HG03457 (cell line): ENCODE results near the gene PRKAG3.
"Not testable (repeated sequence)": the region's sequence is repeated elsewhere in the genome, so short reads cannot be mapped to it uniquely, and the experiment has no call there.

ENCODE experiments used
- ATAC-seq: cut with Tn5 transposase; IDR thresholded peaks from one replicate; pipeline ENCODE4 v1.9.1; 2021; ENCODE audit warnings: moderate number of reproducible peaks; ENCODE audit not compliant: unreplicated experiment

PRKAG3 gene

DNA sequence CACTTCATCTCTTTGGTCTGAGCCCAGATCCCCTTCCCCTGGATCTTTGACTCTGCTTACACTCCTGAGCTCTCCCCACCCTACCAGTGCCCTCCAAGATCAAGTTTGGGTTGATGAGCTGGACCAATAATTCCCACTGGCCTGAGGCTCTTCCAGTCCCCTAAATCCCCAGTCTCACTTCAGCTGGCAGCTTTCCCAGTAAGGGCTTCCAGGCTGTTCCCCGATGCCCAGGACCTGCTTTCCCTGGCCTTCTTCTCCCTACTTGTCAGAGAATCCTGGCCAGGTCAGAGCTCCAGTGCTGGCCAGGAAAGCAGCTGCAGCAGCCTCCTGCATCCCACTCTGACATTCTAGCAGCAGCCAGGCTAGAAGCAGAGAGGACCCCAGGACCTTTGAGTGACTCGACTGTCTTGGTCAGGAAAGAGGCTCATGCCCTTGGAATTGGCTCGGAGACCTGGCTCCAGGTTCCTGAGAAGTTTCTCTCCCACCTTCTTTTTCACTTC is 31.5 kb upstream of the PRKAG3 start:
- no peak for ATAC-seq

- no peak for ATAC-seq
Observed at GRCh38 chr2:218861645-218862318, 30.2 kb upstream of the PRKAG3 start.

- no peak for ATAC-seq
Observed at GRCh38 chr2:218860950-218861381, 29.4 kb upstream of the PRKAG3 start.

DNA sequence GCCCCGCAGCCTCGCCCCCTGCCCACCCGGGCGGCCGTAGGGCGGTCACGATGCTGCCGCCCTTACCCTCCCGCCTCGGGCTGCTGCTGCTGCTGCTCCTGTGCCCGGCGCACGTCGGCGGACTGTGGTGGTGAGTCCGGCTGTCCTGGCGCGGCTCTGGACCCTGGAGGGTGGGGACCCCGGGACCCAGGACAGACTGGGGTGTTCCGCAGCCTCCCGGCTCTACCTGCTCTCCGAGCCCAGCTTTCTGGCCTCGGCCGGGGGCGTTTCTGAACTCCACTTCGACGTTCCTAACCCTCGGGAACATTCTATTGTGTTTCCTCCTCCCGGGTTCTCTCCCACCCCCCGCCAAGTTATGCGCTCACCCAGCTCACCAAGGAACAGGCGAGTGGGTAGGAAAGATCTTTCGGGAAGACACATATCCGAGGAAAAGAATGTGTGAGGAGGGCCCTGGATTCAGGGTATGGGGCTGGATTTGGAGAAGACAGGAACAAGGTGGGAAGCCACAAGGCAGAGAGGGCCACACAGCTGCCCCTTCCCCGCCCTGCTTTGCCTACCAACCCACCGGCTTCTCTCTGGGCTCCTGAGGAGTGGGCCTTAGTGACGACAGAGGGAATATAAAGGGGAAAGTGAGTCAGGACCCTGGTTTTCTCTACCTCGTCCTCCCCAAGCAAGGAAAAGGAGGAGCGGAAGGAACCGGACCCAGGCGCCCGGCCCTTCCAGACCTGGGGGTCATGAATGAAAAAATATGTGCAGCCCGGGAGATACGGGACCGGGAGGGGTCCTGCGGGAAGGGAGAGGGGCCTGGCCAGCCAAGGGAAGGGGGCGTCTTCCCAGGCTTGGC is 28.6 kb upstream of the PRKAG3 start:
- ATAC-seq = no peak

DNA sequence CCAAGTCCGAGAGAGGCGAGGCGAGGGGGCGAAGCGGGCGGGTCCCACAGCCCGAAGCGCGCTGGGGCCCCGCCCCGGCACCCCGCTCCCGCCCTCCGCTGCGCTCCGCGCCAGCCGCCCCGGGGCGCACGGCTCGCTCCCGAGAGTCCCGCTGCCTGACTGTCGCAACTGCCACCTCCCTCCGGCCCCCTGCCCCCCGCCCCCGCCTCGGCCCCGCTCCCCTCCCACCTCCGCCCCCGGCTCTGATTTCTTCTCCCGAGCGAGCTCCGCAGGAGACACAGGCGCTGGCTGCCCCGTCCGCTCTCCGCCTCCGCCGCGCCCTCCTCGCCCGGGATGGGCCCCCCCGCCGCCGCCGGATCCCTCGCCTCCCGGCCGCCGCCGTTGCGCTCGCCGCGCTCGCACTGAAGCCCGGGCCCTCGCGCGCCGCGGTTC is 28.0 kb upstream of the PRKAG3 start, which contains the start of gene WNT6:
TSS of gene WNT6 (plus strand) at position 250 of the 432 bp plus-strand sequence. CDS start 233 bp downstream, outside the sequence.
- ATAC-seq = no peak

GRCh38 chr2:218858671-218859555 is 27.3 kb upstream of the PRKAG3 start:
- no peak for ATAC-seq

GRCh38 chr2:218858138-218858445 is 26.5 kb upstream of the PRKAG3 start:
- no peak for ATAC-seq

DNA sequence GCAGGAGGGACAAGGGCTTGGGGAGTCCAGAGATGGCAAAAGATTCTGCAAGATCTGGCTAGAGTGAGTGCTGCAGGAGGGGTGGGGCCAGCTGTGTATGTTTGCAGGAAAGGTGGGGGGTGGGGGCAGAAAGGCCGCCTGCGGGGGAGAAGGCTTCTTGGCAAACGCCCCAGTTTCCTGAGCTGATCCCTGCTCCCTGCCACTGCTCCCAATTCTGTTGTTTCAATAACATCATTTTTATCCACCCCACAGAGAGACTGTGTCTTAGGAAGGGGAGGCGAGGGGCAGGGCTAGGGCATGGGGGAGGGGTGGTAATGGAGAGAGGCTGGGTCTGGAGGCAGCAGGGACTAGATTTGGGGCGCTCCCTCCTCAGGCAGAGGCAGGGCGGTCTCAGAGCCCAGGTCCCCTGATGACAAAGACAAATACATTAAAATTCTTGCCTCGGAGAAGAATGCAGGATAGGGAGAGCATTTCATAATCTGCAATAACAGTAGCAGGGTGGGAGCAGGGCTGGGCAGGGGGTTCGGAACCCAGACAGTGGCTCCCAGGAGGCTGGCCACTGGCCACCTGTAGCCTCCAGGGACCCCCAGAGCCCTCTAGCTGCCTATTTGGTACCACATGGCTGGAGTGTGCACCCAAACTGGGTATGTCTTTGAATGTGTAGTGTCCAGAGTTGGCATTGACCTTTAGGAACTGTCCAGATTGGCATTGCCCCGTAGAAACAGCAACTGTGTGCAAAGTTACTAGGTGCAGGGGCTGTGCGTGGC is 26.0 kb upstream of the PRKAG3 start:
- ATAC-seq = no peak

GRCh38 chr2:218856896-218857243 is 25.3 kb upstream of the PRKAG3 start:
- no peak for ATAC-seq

DNA sequence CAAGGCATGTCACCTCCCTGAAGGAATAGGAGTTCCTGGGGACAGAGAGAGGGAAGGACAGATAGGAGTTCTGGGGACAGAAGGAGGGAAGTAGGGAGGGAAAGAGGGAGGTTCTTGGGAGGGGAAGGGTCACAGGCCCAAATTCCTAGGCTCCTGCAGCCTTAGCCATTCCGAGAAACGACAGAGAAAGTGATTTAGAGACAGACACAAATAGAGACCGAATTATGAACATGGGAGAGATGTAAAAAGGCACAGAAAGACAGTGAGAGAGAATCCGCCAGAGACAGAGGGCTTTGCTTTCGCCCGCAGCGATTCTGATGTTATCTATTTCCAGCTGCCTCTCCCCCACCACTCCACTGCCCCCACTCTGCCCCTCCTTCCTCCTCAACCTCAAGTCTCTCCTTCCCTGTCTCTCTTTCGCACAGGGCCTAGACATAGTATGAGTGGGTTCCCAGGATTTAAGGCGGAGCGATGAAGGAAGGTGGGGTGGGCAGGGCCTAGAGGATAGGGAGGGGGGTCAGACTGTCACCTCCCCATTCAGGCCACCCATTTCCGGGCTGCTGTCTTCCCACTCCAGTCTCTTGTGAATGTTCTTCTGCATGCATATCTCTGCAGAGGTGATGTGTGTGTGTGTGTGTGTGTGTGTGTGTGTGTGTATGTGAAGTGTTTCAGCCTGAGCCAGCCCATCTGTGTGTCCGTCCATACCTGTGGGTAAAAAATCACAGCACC is 24.7 kb upstream of the PRKAG3 start:
- ATAC-seq = no peak

GRCh38 chr2:218855305-218856166 is 23.9 kb upstream of the PRKAG3 start:
- no peak for ATAC-seq

DNA sequence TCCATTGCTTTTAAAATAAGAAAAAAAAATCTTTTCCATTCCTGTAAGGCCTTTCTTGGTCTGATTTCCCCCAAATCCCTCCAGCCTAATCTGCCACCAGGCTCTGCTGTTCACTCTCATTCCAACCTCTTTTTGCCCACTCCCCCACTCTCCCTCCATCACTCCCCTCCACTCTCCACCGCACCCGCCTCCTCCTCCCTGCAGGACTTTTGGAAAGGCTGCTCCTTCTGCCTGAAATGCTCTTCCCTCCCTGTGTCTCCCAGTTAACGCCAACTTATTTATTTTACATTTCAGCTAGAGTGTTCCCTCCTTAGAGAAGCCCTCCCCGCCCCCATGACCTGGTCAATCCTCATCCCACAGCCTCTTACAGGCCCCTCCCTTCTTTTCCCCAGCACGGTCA is 23.3 kb upstream of the PRKAG3 start:
- no peak for ATAC-seq

GRCh38 chr2:218853766-218854165 is 22.2 kb upstream of the PRKAG3 start:
- ATAC-seq = no peak

GRCh38 chr2:218852911-218853667 is 21.5 kb upstream of the PRKAG3 start:
- ATAC-seq = no peak

GRCh38 chr2:218851286-218851685 is 19.7 kb upstream of the PRKAG3 start:
- no peak for ATAC-seq

DNA sequence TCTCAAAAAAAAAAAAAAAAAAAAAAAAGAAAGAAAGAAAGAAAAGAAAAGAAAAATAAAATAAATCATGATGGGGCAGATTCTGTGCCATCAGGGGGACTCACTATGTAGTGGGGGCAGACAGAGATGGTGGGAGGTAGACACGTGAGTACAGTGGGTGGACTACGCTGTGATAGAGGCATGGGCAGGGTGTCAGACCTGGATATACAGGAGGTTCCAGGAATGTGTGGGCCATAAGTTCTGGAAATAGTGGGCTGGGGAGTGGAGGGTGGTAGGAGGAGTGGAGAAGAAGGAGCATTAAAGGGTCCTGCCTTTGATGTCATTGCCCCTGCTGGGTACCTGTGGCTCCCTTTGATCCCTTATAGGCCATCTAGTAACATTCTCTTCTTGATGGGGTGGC is 19.2 kb upstream of the PRKAG3 start:
- ATAC-seq = no peak

DNA sequence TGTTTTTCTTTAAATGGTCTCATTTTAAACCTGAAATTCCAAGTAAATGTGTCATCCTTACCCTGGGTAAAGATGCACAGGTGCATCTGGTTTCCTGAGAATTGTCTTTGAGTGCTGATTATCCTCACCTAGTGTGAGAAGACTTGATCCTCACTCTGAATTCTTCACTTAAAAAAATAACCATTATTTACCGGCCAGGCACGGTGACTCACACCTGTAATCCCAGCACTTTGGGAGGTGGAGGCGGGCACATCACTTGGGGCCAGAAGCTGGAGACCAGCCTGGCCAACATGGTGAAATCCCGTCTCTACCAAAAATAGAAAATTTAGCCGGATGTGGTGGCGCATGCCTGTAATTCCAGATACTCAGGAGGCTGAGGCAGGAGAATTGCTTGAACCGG is 18.1 kb upstream of the PRKAG3 start:
- no peak for ATAC-seq

DNA sequence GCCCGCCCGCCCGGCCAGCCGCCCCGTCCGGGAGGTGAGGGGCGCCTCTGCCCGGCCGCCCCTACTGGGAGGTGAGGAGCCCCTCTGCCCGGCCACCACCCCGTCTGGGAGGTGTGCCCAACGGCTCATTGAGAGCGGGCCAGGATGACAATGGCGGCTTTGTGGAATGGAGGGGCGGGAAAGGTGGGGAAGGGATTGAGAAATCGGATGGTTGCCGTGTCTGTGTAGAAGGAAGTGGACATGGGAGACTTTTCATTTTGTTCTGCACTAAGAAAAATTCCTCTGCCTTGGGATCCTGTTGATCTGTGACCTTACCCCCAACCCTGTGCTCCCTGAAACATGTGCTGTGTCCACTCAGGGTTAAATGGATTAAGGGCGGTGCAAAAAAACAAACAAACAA is 15.4 kb upstream of the PRKAG3 start:
- ATAC-seq = not testable (repeated sequence)
